K562 (cell line): ENCODE results near the gene GLE1. TPM values are rescaled to one million over a fixed set of nuclear protein-coding genes. Genes with fewer than 3 reads are reported as not detected.
A peak's percentile ranks its signal among the peaks of the same experiment; 100 is the strongest.

Experiments used
- ARID2 ChIP-seq: fragments of 450-650 bp; IDR thresholded peaks from 2 replicates; pipeline ENCODE4 v1.6.1; 2017; ENCODE audit warnings: antibody characterized with exemption, mild to moderate bottlenecking
- BDP1 ChIP-seq: IDR thresholded peaks from 3 replicates; pipeline ENCODE4 v1.6.1; 2011; ENCODE audit not compliant: insufficient read length, insufficient read depth
- CBFA2T3 ChIP-seq: fragments of 450-650 bp; IDR thresholded peaks from 2 replicates; pipeline ENCODE4 v1.6.1; 2017
- ESRRA ChIP-seq: fragments of 450-650 bp; IDR thresholded peaks from 2 replicates; pipeline ENCODE4 v1.6.1; 2014; ENCODE audit warnings: low read depth, mild to moderate bottlenecking, moderate library complexity, borderline replicate concordance
- ETS2 ChIP-seq: IDR thresholded peaks from 2 replicates; pipeline ENCODE4 v1.6.1; 2016; ENCODE audit warnings: borderline replicate concordance, missing genetic modification characterization, mild to moderate bottlenecking, moderate library complexity, missing compliant biosample characterization; ENCODE audit not compliant: poor library complexity, severe bottlenecking
- ETV5 ChIP-seq: sonication (generic); formaldehyde crosslinking; IDR thresholded peaks from 2 replicates; pipeline ENCODE4 v1.4.0; 2020; ENCODE audit warnings: low read depth, mild to moderate bottlenecking, missing genetic modification reagents
- GTF2E2 ChIP-seq: fragments of 200-800 bp; sonication (Bioruptor generic); IDR thresholded peaks from 2 replicates; pipeline ENCODE4 v1.6.1; 2016; ENCODE audit warnings: missing genetic modification characterization, missing compliant biosample characterization
- HEY1 ChIP-seq: fragments of 250-450 bp; sonication (Bioruptor Pico); IDR thresholded peaks from 2 replicates; pipeline ENCODE4 v1.5.0; 2020; ENCODE audit warnings: mild to moderate bottlenecking, moderate library complexity, borderline replicate concordance
- PTRF ChIP-seq: fragments of 450-650 bp; IDR thresholded peaks from 2 replicates; pipeline ENCODE4 v1.6.1; 2016; ENCODE audit warnings: mild to moderate bottlenecking, missing genetic modification characterization, missing compliant biosample characterization
- SAFB2 ChIP-seq: fragments of 200-400 bp; formaldehyde crosslinking; IDR thresholded peaks from 2 replicates; pipeline ENCODE4 v1.6.1; 2018; ENCODE audit warnings: borderline replicate concordance, low read length, low read depth, moderate library complexity; ENCODE audit not compliant: severe bottlenecking
- SIX5 ChIP-seq, 2 experiments: IDR thresholded peaks; 2 replicates each; pipeline ENCODE4 v1.6.1; 2011; ENCODE audit warnings: low read length in 2 of 2, borderline replicate concordance in 1 of 2, low read depth in 1 of 2, mild to moderate bottlenecking in 1 of 2, moderate library complexity in 1 of 2; ENCODE audit not compliant: insufficient read depth in 1 of 2
- SNRNP70 ChIP-seq: fragments of 200-400 bp; formaldehyde crosslinking; optimal IDR thresholded peaks from 2 replicates; pipeline ENCODE3; 2017; ENCODE audit warnings: low read depth, low read length
- SRF ChIP-seq, 2 experiments: fragments of 250-450, 450-650 bp in 1 of 2; sonication (Bioruptor Pico) in 1 of 2; sonication (generic) in 1 of 2; formaldehyde crosslinking; IDR thresholded peaks; 2 replicates each; pipeline versions ENCODE4 v1.5.0 to v1.5.1; 2020 to 2022; ENCODE audit warnings: mild to moderate bottlenecking in 1 of 2, missing genetic modification reagents in 1 of 2
- TAF9B ChIP-seq: fragments of 450-650 bp; IDR thresholded peaks from 2 replicates; pipeline ENCODE4 v1.6.1; 2018; ENCODE audit warnings: mild to moderate bottlenecking; ENCODE audit not compliant: partially characterized antibody
- TCF7L2 ChIP-seq: fragments of 150-350 bp; IDR thresholded peaks from 2 replicates; pipeline ENCODE4 v1.6.1; 2016; ENCODE audit warnings: low read depth, mild to moderate bottlenecking, low read length, moderate library complexity
- TGIF2 ChIP-seq: sonication (generic); formaldehyde crosslinking; IDR thresholded peaks from 2 replicates; pipeline ENCODE4 v1.8.1; 2022; ENCODE audit warnings: mild to moderate bottlenecking, missing genetic modification reagents, moderate library complexity
- ZNF23 ChIP-seq: fragments of 250-450 bp; sonication (Bioruptor Pico); IDR thresholded peaks from 2 replicates; pipeline ENCODE4 v1.4.0; 2020; ENCODE audit warnings: mild to moderate bottlenecking
- ZNF444 ChIP-seq: fragments of 250-450 bp; sonication (Bioruptor Pico); IDR thresholded peaks from 2 replicates; pipeline ENCODE4 v1.4.0; 2020; ENCODE audit warnings: mild to moderate bottlenecking, moderate library complexity
- polyA plus RNA-seq, 8 experiments: library from polyadenylated mRNA; depleted of rRNA in 4 of 8; stranded (reverse) in 5 of 8; unstranded in 3 of 8; fragments of >200 nt; fragmentation: Nextera tagmentation in 2 of 8; fragmentation: Illumina TruSeq in 1 of 8; extraction: Ambion mirVana in 2 of 8; extraction: Trizol in 1 of 8; gene quantifications; 2 replicates each; pipeline versions ENCODE4 v1.2.1 to v1.2.3, GENCODE V29; 2011 to 2014; ENCODE audit warnings: inconsistent platforms in 1 of 8, missing spikeins in 1 of 8
- total RNA-seq, 7 experiments: library from RNA; depleted of rRNA in 6 of 7; stranded (reverse); fragments of >200 nt in 6 of 7; fragmentation: Illumina TruSeq in 2 of 7; extraction: Trizol in 2 of 7; gene quantifications; 2 replicates each; pipeline versions ENCODE4 v1.2.1 to v1.2.3, GENCODE V29; 2011 to 2021; ENCODE audit warnings: low replicate concordance in 1 of 7
- TF ChIP-seq, protein P1 (sequence below): fragments of 450-650 bp; IDR thresholded peaks from 2 replicates; pipeline ENCODE4 v1.6.1; 2014; ENCODE audit warnings: low read depth, mild to moderate bottlenecking, moderate library complexity, borderline replicate concordance
- TF ChIP-seq, protein P2 (sequence below): sonication (generic); formaldehyde crosslinking; IDR thresholded peaks from 2 replicates; pipeline ENCODE4 v1.8.0; 2022; ENCODE audit warnings: mild to moderate bottlenecking, missing genetic modification reagents
- TF ChIP-seq, protein P3 (sequence below): fragments of 450-650 bp; IDR thresholded peaks from 2 replicates; pipeline ENCODE4 v1.7.1; 2018; ENCODE audit warnings: mild to moderate bottlenecking, low read depth; ENCODE audit not compliant: partially characterized antibody

GLE1 gene
- total and polyA plus RNA-seq, 9 of the 15 experiments (the other 6 are each of a cell fraction or from before 2014, with no cell fraction given): 15.9 to 44.8 (median 37.6) TPM

DNA sequence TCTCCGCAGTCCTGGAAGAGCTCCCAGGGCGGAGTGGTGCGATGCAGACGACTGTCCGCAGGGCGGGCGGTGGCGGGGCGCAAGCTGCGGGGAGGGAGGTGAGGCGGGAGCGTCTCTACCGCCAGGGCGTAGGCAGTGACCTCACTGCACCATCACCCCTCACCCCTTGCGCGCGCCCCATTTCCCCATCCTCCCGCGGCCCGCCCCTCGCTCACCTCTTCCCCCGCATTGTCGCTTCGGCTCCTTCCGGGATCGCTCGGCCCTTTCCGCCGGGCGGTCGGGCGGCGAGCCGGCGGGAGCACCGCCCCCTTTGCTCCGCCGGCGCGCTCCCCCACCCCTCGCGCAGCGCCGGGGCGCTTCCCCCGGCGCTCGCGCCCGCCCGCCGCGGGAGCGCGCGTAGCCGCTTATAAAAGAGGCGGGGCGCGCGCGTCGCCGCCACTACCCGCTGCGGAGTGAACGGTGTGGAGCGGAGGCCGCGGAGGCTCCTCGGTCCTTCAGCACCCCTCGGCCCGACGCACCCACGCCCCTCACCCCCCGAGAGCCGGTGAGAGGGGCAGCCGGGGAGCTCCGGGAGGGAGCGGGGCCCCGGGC, 47.7 kb downstream of the GLE1 start, which contains the start of gene SPTAN1 (continued):
- TF ChIP-seq ZNF23 (CRISPR knock-in tag): no peak
- TF ChIP-seq, protein P1, sequence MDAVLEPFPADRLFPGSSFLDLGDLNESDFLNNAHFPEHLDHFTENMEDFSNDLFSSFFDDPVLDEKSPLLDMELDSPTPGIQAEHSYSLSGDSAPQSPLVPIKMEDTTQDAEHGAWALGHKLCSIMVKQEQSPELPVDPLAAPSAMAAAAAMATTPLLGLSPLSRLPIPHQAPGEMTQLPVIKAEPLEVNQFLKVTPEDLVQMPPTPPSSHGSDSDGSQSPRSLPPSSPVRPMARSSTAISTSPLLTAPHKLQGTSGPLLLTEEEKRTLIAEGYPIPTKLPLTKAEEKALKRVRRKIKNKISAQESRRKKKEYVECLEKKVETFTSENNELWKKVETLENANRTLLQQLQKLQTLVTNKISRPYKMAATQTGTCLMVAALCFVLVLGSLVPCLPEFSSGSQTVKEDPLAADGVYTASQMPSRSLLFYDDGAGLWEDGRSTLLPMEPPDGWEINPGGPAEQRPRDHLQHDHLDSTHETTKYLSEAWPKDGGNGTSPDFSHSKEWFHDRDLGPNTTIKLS: 0 out of 2 replicates have a peak, but pooled peaks have one; percentile 33
- TF ChIP-seq SRF (CRISPR knock-in tag; IDR thresholded peaks at IDR 0.05): peak in 1 of 2 experiments; percentile 93; a peak in 1 of 4 replicates
- TF ChIP-seq, protein P2, sequence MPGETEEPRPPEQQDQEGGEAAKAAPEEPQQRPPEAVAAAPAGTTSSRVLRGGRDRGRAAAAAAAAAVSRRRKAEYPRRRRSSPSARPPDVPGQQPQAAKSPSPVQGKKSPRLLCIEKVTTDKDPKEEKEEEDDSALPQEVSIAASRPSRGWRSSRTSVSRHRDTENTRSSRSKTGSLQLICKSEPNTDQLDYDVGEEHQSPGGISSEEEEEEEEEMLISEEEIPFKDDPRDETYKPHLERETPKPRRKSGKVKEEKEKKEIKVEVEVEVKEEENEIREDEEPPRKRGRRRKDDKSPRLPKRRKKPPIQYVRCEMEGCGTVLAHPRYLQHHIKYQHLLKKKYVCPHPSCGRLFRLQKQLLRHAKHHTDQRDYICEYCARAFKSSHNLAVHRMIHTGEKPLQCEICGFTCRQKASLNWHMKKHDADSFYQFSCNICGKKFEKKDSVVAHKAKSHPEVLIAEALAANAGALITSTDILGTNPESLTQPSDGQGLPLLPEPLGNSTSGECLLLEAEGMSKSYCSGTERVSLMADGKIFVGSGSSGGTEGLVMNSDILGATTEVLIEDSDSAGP (CRISPR knock-in tag): no peak
- no peak for TF ChIP-seq SIX5 (IDR thresholded peaks at IDR 0.05; ENCODE audit: borderline replicate concordance in 1 of 2, insufficient read depth in 1 of 2, low read depth in 1 of 2, low read length in 2 of 2)
- TF ChIP-seq CBFA2T3: 0 out of 2 replicates have a peak, but pooled peaks have one; percentile 12
- no peak for TF ChIP-seq BDP1
- TF ChIP-seq SAFB2: no peak
- TF ChIP-seq ZNF444 (CRISPR knock-in tag): no peak
- TF ChIP-seq TAF9B: no peak
- TF ChIP-seq ARID2: no peak
- TF ChIP-seq ESRRA: no peak
- TF ChIP-seq PTRF: no peak
- no peak for TF ChIP-seq SNRNP70
- 0 out of 2 replicates have a peak, but pooled peaks have one; percentile 57 for TF ChIP-seq GTF2E2
- peak; percentile 34 for TF ChIP-seq ETS2 (tag)
- TF ChIP-seq, protein P3, sequence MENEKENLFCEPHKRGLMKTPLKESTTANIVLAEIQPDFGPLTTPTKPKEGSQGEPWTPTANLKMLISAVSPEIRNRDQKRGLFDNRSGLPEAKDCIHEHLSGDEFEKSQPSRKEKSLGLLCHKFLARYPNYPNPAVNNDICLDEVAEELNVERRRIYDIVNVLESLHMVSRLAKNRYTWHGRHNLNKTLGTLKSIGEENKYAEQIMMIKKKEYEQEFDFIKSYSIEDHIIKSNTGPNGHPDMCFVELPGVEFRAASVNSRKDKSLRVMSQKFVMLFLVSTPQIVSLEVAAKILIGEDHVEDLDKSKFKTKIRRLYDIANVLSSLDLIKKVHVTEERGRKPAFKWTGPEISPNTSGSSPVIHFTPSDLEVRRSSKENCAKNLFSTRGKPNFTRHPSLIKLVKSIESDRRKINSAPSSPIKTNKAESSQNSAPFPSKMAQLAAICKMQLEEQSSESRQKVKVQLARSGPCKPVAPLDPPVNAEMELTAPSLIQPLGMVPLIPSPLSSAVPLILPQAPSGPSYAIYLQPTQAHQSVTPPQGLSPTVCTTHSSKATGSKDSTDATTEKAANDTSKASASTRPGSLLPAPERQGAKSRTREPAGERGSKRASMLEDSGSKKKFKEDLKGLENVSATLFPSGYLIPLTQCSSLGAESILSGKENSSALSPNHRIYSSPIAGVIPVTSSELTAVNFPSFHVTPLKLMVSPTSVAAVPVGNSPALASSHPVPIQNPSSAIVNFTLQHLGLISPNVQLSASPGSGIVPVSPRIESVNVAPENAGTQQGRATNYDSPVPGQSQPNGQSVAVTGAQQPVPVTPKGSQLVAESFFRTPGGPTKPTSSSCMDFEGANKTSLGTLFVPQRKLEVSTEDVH: no peak
- TF ChIP-seq HEY1 (CRISPR knock-in tag): no peak
- TF ChIP-seq ETV5 (CRISPR knock-in tag): no peak
- TF ChIP-seq TCF7L2: no peak
- TF ChIP-seq TGIF2: no peak
